ENCODE results near the gene TKTL1.

TKTL1 gene

GRCh38 chrX:154378799-154379568 is 83.4 kb downstream of the TKTL1 start, which contains the start of gene EMD:
Gene EMD (plus strand): TSS chrX:154379295. CDS start chrX:154379485, 190 bp downstream.
- DNase-seq, result peak; percentile 92 to 99

GRCh38 chrX:154379569-154379951 is 84.0 kb downstream of the TKTL1 start:
- no peak for DNase-seq

All from SW 1271 (cell line).